AG08395 (cell line): Measurements from ENCODE around the gene UQCC2.
A peak's percentile ranks its signal among the peaks of the same experiment; 100 is the strongest.

Experiments used
- DNase-seq: peaks from one replicate; pipeline ENCODE4 v3.0.0; 2012; ENCODE audit warnings: mixed read lengths, low spot score

Gene UQCC2

GRCh38 chr6:33690766-33691165, 20.7 kb downstream of the UQCC2 start:
- no peak for DNase-seq

DNA sequence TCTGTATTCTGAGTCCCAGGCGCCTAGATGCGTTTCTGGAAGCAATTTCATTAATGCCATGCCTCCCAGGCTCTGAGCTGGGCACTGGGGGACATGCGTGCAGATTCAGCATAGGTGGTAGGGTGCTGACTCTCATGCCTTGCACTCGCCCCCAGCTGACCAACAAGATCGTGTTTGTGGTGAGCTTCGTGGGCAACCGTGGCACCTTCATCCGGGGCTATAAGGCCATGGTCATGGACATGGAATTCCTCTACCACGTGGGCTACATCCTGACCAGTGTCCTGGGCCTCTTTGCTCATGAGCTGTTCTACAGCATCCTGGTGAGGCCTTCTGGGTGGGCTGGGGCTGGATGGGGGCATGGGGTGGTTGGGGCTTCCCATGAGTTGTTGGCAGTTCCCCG, 21.6 kb downstream of the UQCC2 start:
- DNase-seq = no peak

DNA sequence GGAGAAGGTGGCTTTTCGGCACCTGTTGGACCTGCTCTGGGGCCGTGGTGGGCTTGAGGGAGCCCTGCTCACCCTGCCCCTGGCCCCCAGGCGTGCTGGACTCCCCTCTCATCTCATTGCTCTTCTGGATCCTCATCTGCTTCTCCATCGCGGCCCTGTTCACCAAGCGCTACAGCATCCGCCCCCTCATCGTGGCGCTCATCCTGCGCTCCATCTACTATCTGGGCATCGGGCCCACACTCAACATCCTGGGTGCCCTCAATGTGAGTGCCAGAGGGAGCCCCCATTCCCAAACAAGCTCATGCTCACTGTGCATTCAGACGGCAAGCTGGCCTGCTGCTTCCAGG, 22.4 kb downstream of the UQCC2 start:
- DNase-seq = no peak

DNA sequence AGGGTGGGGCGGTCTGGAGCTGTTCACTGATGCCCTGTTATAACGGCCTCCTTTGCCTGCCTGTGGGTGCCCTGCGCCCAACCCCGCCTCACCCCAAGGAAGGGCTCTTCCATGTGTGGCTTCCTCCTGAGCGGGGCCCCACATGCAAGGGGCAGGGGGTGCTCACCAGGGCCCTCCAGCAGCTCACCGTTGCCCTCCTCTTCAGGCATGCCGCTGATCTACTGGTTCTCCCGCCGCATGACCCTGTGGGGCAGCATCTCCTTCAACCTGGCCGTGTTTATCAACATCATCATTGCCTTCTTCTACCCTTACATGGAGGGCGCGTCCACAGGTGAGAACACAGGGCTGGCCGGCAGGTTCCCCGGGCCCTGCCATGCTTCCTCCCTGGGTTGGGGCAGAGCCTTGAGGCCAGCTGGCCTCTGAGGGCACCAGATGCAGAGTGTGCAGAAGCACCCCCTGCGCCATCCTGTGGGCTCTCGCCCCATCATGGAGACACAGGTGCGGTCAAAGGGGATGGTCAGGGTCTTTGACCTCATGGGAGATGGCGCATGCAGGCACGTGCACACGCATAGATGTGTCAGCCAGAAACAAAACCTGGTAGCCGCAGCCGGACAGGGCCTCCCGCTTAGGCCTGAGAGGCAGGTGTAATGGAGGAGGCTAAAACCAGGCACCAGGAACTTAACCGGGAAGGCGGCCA, 22.9 kb downstream of the UQCC2 start:
- no peak for DNase-seq

GRCh38 chr6:33688006-33688405, 23.5 kb downstream of the UQCC2 start:
- no peak for DNase-seq

GRCh38 chr6:33686981-33687975, 24.2 kb downstream of the UQCC2 start:
- no peak for DNase-seq

DNA sequence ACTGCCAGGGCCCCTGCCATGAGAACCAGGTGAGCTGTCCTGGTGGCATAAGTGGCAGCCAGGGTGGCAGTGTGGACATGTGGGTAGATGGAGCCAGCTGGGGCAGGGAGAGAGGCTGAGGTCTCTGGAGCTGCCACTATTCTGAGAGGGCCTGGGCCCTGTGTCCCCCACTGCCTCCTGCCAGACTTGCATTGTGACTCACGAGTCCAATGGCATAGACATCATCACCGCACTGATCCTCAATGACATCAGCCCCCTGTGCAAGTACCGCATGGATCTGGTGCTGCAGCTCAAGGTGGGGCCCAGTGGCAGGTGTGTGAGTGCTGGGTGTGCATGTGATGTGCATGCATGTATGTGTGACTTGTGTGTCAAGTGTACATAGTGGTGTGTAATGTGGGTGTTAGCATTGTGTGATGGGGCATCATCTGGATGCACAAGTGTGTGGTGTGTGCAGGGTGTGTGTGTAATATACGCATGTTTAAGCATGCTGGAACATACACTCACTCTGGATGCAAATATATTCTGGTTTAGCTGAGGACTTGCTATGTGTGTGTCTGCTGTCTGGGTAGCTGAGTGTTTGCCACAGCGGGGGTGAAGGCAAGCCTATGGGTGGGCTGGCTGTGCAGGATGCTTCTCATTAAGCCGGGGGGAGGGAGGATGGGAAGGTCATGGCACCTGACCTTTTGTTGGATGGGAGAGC, 25.1 kb downstream of the UQCC2 start:
- DNase-seq = no peak

DNA sequence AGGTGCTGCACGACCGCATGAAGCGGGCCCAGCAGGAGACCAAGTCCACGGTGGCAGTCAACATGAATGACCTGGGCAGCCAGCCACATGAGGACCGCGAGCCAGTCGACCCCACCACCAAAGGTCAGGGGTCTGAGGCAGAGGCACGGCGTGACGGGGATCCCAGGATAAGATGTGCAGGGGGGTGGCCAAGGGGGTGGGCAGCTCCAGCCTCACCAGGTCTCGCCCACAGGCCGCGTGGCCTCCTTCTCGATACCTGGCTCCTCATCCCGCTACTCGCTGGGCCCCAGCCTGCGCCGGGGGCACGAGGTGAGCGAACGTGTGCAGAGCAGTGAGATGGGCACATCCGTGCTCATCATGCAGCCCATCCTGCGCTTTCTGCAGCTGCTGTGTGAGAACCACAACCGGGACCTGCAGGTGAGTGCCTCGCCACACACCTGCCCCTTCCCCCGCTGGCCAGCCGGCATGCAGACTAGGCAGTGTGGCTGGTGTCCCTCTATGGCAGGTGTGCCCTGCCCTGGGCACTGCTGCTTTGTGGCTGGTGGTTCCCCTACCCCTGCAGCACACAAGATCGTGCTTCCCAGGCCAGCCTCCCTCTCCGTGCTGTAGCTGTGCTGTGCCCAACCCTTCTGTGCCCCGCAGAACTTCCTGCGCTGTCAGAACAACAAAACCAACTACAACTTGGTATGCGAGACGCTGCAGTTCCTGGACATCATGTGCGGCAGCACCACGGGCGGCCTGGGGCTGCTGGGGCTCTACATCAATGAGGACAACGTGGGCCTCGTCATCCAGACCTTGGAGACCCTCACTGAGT, 25.9 kb downstream of the UQCC2 start:
- DNase-seq = no peak

DNA sequence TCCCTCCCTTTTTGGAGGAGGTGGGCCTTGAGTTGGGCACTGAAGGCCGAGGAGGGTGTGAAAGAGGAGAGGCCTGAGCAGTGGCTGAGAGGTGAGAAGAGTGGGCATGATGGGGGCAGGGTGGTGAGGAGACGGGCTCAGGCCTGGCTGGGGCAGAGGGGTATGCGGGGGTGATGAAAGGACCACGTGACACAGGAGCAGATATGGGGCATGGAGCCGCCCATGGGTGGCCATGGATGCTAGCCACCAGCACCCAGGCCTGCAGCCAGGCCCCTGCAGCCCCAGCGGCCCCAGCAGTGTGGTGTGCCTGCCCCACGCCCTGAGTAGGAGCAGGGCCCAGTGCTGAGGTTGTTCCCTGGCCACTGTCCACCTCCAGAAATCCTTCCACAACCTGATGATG, 26.5 kb downstream of the UQCC2 start:
- no peak for DNase-seq

DNA sequence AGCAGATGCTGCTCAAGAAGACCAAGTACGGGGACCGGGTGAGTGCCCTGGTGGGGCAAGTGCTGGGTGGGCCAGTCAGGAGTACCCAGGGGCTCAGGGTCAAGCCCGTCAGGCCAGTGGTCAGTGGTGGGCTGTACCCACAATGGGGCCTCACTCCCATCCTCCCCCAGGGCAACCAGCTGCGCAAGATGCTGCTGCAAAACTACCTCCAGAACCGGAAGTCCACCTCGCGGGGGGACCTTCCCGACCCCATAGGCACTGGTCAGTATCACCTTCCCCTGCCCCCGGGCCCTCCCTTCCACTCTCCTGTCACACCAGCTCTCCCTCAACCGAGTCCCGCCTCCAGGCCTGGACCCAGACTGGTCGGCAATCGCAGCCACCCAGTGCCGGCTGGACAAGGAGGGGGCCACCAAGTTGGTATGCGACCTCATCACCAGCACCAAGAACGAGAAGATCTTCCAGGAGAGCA, 27.0 kb downstream of the UQCC2 start:
- DNase-seq = no peak

GRCh38 chr6:33683576-33684427, 27.7 kb downstream of the UQCC2 start:
- DNase-seq = no peak

- no peak for DNase-seq
Measured at GRCh38 chr6:33683051-33683571, 28.4 kb downstream of the UQCC2 start.

DNA sequence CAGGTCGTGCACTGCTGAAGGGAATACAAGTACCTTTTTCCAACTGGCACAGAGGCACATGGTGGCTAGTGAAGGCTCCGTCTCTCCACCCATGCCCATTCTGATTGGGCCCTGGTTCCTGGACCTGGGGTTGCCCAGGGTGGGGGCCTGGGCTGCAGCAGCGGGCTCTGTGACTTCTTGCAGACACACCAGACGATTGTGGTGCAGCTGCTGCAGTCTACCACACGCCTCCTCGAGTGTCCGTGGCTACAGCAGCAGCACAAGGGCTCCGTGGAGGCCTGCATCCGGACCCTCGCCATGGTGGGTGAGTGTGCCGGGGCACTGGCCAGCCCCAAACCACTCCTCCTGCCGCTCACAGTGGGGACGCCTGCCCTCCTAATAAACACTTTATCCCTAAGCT, 29.2 kb downstream of the UQCC2 start:
- no peak for DNase-seq

DNA sequence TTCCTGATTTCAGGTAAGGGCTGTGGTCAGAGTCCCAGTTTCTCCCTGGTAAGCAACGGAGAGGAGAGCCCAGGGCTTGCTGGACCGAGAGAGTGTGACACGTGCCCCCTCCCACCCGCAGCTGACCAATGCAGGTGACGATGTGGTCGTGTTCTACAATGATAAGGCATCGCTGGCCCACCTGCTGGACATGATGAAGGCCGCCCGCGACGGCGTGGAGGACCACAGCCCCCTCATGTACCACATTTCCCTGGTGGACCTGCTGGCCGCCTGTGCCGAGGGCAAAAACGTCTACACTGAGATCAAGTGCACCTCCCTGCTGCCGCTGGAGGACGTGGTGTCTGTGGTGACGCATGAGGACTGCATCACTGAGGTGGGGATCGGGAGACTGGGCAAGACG, 31.7 kb downstream of the UQCC2 start:
- DNase-seq = no peak

- no peak for DNase-seq
Measured at GRCh38 chr6:33678932-33679490, 32.5 kb downstream of the UQCC2 start.

DNA sequence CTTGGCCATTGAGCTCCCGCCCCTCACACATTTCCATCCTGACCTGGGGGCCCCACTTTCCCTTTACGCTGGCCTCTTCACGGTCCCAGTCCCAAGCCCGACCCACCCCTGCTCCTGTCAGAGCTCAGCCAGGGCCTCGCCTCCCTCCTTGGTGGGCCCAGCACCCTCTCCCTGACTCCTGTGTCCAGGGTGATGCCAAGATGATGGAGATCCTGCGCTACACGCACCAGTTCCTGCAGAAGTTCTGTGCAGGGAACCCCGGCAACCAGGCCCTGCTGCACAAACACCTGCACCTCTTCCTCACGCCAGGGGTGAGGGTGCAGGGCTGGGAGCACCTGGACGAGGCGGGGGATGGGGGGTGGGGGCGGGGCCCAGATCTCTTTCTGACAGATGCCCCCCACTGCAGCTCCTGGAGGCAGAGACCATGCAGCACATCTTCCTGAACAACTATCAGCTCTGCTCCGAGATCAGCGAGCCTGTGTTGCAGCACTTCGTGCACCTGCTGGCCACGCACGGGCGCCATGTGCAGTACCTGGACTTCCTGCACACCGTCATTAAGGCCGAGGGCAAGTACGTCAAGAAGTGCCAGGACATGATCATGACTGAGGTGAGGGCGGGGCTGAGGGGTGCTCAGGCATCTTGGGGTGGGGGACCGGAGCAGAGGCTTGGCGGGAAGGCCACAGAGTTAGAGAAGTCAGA, 33.1 kb downstream of the UQCC2 start:
- DNase-seq = no peak

DNA sequence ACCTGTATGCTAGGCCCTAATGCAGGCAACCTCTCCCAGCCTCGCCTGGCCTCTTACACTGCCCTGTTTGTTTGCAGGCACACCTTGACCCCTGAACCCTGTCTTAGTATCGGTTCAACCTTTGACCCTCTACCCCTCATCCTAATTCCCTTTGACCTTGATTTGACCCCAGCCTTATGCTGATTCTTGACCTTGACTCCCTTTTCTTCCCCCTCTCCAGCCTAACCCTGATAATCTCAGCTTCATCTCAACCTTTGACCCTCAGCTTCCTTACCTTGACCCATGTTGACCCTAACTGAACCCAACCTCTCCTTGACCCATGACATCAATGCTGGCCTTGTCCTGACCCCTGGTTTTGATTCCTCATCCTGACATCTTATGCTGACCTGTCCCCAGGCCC, 33.8 kb downstream of the UQCC2 start:
- DNase-seq = no peak

DNA sequence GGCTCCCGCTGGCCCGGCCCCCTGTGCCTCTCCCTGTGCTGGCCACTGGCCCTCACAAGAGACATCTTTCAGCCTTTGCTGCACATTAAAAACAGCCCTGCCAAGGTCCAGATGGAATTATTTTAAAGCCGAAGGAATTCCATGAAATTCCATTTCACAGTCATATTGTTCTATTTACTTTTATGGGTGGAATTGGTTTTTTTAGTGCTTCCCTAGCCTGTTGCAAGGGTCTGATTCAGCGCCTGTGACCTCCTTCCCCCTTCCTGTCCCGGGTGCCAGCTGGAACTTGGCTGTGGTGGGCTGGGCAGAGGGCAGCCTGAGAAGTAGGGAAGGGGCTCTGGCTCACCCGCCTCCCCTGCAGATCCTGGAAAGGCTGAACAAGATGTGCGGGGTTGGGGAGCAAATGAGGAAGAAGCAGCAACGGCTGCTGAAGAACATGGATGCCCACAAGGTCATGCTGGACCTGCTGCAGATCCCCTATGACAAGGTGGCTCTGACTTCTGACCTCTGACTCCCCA, 34.3 kb downstream of the UQCC2 start:
- peak; percentile 67 for DNase-seq

GRCh38 chr6:33676416-33677142, 34.9 kb downstream of the UQCC2 start:
- DNase-seq = no peak
